ENCODE measurements around the gene FITM1. TPM values are rescaled to one million over a fixed set of nuclear protein-coding genes. Genes with fewer than 3 reads are reported as not detected.

Gene FITM1
- polyA plus RNA-seq, 1 donor: 1.1 TPM

- DNase-seq: no peak
Observed at GRCh38 chr14:24138396-24139271, 8.2 kb downstream of the FITM1 start.

- DNase-seq: no peak
Observed at GRCh38 chr14:24139272-24139934, 8.9 kb downstream of the FITM1 start.

DNA sequence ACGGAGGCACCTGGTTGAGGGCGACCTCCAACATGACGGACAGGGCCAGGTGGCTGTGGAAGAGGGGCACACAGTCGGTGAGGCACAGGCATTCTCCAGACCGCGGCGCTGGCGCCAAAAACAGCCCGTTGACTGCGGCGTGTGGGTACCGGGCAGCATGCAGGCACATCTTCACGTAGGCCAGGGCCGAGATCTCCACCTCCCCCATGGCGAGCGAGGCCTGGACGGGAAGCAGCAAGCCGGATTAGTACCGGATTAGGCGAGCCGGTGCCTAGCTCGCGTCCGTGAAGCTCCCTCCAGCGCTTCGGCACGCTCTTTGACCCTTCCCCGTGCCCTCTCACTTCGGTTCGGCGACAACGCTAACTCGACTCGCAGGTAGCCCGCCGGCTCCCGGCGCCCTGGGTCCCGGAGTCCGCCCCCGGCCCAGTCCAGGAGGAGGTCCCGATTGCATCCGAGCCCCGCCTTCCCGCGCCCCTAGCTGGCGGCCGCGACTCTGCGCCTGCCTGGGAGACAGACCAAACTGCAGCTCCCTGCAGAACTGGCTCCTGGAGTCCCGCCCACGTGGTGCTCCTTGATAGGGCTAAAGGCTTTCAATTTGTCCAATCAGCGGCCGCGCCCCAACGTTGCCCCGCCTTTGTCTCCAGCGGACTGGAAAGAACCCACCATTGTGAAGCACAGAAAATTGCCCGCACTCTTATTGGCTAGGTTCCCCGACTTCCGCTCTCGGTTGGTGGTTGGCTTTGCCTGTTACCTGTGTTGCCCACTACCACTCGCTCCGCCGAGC, 10.8 kb downstream of the FITM1 start, which contains the start of gene EMC9:
EMC9 (minus strand) TSS at position 495 of the 784 bp plus-strand sequence; CDS start at position 208, 287 bp downstream.
- peak; percentile 100 for DNase-seq

DNA sequence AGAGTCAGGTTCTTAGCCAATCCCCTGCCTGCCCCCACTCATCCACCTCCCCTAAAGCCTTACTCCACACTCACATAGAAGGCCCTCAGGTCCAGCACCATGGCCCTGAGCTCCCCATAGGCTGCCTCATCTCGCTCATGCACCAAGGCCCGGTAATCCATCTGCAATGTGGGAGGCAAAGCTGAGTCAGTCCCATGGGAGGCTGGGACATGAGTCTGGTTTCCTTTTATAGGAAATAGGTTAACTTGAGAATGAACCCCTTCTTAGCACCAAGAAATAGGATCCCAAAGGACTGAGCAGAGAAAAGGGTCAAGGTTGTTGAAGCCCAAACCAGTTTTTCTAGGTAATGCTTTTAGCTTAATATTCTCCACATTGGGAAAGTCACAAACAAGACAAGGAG, 13.1 kb downstream of the FITM1 start:
- DNase-seq: no peak

GRCh38 chr14:24144451-24144850, 14.0 kb downstream of the FITM1 start:
- DNase-seq: no peak

- no peak for DNase-seq
Observed at GRCh38 chr14:24145219-24145618, 14.8 kb downstream of the FITM1 start.

GRCh38 chr14:24145690-24146452, 15.4 kb downstream of the FITM1 start:
- DNase-seq: no peak

- DNase-seq: peak; percentile 96
Observed at GRCh38 chr14:24146453-24146977, 16.1 kb downstream of the FITM1 start, which contains the start of gene PSME2. TSS of gene PSME2 (minus strand) at chr14:24146610. CDS start at chr14:24146581, 29 bp downstream.

- DNase-seq: peak; percentile 99
Observed at GRCh38 chr14:24146978-24147760, 16.7 kb downstream of the FITM1 start, which contains the start of gene RNF31. TSS of gene RNF31 (plus strand) at chr14:24147498. CDS start at chr14:24147699, 201 bp downstream.

- no peak for DNase-seq
Observed at GRCh38 chr14:24147761-24148428, 17.4 kb downstream of the FITM1 start.

DNA sequence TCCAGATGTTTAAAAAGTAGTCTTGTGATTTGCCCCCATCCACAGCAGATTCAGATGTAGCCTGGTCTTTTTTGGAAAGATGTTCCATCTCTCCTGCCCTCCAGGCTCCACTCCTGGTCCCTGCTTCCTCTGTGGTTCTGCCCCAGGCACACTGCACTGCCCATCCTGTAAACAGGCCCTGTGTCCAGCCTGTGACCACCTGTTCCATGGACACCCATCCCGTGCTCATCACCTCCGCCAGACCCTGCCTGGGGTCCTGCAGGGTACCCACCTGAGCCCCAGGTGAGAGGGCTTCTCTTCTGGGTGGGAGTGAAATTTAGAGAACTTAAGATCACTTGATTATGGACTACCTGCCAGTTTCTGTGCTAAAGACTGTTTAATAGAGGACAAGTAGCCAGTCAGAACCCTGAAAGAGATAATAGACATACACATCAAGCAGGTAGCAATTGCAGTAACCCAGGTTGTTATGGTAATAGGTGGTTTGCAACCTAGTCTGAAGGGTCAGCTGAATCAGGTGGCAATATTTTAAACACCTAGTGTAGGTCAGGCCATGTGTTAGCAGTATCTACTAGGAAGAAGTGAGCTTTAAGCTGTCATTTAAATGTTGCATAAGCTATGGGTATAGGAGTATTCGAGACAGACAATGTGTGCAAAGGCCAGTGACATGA, 19.0 kb downstream of the FITM1 start:
- no peak for DNase-seq

GRCh38 chr14:24150061-24150460, 19.6 kb downstream of the FITM1 start:
- no peak for DNase-seq

DNA sequence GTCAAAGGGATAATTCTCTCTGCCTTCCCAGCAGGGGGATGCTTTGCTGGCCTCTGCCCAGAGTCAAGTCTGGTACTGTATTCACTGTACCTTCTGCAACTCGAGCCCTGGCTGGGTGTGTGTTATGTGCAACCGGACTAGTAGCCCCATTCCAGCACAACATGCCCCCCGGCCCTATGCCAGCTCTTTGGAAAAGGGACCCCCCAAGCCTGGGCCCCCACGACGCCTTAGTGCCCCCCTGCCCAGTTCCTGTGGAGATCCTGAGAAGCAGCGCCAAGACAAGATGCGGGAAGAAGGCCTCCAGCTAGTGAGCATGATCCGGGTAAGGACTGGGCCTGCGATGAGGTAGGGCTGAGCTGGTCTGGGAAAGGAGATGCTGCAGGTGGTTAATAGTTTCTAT, 20.1 kb downstream of the FITM1 start:
- DNase-seq: no peak

GRCh38 chr14:24150993-24151392, 20.5 kb downstream of the FITM1 start:
- no peak for DNase-seq

- no peak for DNase-seq
Observed at GRCh38 chr14:24151404-24152080, 21.1 kb downstream of the FITM1 start.

DNA sequence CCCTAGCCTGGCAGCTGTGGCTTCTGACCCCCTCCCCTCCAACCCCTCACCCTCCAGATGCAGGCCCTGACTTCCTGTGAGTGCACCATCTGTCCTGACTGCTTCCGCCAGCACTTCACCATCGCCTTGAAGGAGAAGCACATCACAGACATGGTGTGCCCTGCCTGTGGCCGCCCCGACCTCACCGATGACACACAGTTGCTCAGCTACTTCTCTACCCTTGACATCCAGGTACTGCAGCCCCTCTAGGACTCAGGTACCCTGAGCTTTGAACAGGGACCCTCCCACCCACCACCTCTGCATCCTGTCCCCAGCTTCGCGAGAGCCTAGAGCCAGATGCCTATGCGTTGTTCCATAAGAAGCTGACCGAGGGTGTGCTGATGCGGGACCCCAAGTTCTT, 24.6 kb downstream of the FITM1 start:
- DNase-seq: no peak

DNA sequence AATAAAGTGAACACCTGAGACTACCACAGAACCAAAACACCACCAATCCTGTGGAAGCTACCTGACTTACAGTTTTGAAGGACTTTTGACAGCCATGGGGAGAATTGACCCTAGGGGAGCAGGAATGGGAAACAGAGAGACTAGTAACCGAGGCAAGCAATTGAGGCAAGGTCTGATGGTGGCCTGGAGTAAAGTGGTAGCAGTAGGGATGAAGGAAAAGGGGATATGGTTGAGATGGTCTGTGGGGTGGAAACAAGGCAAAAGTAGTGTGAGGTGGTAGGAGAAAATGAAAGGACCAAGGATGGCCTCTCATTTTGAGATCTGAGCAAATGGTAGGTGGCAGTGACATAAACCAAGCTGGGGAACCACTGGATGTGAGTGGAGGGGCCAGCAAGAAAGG, 26.4 kb downstream of the FITM1 start:
- DNase-seq: no peak

- DNase-seq: no peak
Observed at GRCh38 chr14:24157331-24157730, 26.9 kb downstream of the FITM1 start.

All from left kidney (tissue), 2 donors.